GM23248 (cell line): ENCODE measurements around the gene CEACAM18.

Experiments
- EZH2 ChIP-seq: fragments of 200-600 bp; sonication (generic); IDR thresholded peaks from 2 replicates; pipeline ENCODE4 v1.6.1; 2018; ENCODE audit warnings: antibody characterized with exemption, mild to moderate bottlenecking; ENCODE audit not compliant: insufficient read depth, poor library complexity, severe bottlenecking
- EZH2phosphoT487 ChIP-seq: fragments of 200-600 bp; sonication (generic); IDR thresholded peaks from 2 replicates; pipeline ENCODE4 v1.6.1; 2018; ENCODE audit warnings: antibody characterized with exemption, moderate library complexity, mild to moderate bottlenecking, low read depth; ENCODE audit not compliant: insufficient read depth

DNA sequence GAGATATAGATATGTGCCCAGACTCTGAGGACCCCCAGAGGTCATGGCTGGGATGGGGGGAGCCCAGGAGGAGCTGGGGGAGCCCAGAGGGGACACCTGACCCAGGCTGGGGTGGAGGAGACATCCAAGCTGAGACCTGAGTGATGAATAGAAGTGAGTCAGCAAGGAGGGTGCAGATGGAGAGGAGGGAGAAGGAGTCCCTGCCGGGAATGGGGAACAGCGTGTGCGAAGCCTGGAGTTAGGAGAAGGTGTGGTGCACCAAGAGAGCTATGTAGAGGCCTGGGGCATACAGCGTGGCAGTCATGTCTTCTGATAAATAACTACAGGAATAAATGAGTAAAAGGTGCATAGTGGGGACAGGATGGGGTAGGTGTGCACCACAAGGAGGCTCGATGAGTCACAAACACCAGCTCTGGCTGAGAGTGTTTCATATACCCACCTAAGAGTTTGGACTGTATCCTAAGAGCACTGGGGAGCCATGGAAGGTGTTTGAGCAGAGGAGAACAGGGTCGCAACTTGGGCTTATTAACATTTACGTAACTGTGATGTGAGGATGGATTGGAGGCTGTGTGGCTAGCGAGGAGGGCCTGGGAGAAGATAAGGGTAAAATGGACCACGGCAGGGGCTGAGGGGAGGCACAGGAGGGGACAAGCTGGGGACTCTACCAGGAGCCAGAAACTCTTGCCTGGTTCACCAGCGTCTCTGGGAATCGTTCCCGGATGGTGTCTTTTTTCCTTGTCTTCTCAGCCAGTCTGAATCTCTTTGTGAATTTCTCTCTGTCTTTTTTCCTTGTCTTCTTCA lies 1.4 kb downstream of the CEACAM18 start:
- no peak for TF ChIP-seq EZH2
- TF ChIP-seq EZH2phosphoT487, result no peak
